NCI-H2227 (cell line): Measurements from ENCODE around the gene NOX3.
"Not testable (repeated sequence)": the region's sequence is repeated elsewhere in the genome, so short reads cannot be mapped to it uniquely, and the experiment has no call there.

Experiments
- DNase-seq: peaks from one replicate; lab custom pipeline; 2025; ENCODE audit not compliant: unreplicated experiment; lab: John Stamatoyannopoulos, UW

NOX3 gene

GRCh38 chr6:155377061-155377460 lies 78.6 kb downstream of the NOX3 start:
- no peak for DNase-seq

GRCh38 chr6:155375801-155376200 lies 79.8 kb downstream of the NOX3 start:
- DNase-seq, result no peak

- no peak for DNase-seq
Observed at GRCh38 chr6:155374681-155375080, 81.0 kb downstream of the NOX3 start.

- DNase-seq, result no peak
Observed at GRCh38 chr6:155373276-155373675, 82.4 kb downstream of the NOX3 start.

- DNase-seq, result no peak
Observed at GRCh38 chr6:155372256-155372655, 83.4 kb downstream of the NOX3 start.

- DNase-seq, result no peak
Observed at GRCh38 chr6:155371230-155371629, 84.4 kb downstream of the NOX3 start.

- no peak for DNase-seq
Observed at GRCh38 chr6:155366325-155366724, 89.3 kb downstream of the NOX3 start.

- DNase-seq, result no peak
Observed at GRCh38 chr6:155364844-155365437, 90.7 kb downstream of the NOX3 start.

GRCh38 chr6:155364021-155364420 lies 91.6 kb downstream of the NOX3 start:
- not testable (repeated sequence) for DNase-seq

GRCh38 chr6:155362968-155363632 lies 92.5 kb downstream of the NOX3 start:
- not testable (repeated sequence) for DNase-seq

- no peak for DNase-seq
Observed at GRCh38 chr6:155354167-155354566, 101.5 kb downstream of the NOX3 start.

- DNase-seq, result no peak
Observed at GRCh38 chr6:155352811-155353210, 102.8 kb downstream of the NOX3 start.

GRCh38 chr6:155352130-155352420 lies 103.6 kb downstream of the NOX3 start:
- DNase-seq, result no peak

- DNase-seq, result no peak
Observed at GRCh38 chr6:155351273-155352129, 104.1 kb downstream of the NOX3 start.

- DNase-seq, result no peak
Observed at GRCh38 chr6:155349956-155350355, 105.7 kb downstream of the NOX3 start.

- no peak for DNase-seq
Observed at GRCh38 chr6:155349129-155349528, 106.5 kb downstream of the NOX3 start.

GRCh38 chr6:155347800-155348199 lies 107.8 kb downstream of the NOX3 start:
- DNase-seq, result no peak

GRCh38 chr6:155346957-155347356 lies 108.7 kb downstream of the NOX3 start:
- no peak for DNase-seq
